Hepatocyte (in vitro differentiated cells): ENCODE data around the gene RABL3.

Experiments
- EZH2 ChIP-seq: fragments of 200-600 bp; sonication (generic); IDR thresholded peaks from 2 replicates; pipeline ENCODE4 v1.6.1; 2016; ENCODE audit warnings: antibody characterized with exemption, mild to moderate bottlenecking, borderline replicate concordance
- EZH2phosphoT487 ChIP-seq: fragments of 200-600 bp; sonication (generic); IDR thresholded peaks from one replicate; pipeline ENCODE4 v1.6.1; 2018; ENCODE audit warnings: antibody characterized with exemption, mild to moderate bottlenecking, low read depth, moderate library complexity; ENCODE audit not compliant: unreplicated experiment, severe bottlenecking
- TF ChIP-seq, protein P1 (sequence below): fragments of 200-600 bp; sonication (generic); IDR thresholded peaks from 2 replicates; pipeline ENCODE4 v1.5.1; 2016; ENCODE audit warnings: antibody characterized with exemption, mild to moderate bottlenecking; ENCODE audit not compliant: poor library complexity

DNA sequence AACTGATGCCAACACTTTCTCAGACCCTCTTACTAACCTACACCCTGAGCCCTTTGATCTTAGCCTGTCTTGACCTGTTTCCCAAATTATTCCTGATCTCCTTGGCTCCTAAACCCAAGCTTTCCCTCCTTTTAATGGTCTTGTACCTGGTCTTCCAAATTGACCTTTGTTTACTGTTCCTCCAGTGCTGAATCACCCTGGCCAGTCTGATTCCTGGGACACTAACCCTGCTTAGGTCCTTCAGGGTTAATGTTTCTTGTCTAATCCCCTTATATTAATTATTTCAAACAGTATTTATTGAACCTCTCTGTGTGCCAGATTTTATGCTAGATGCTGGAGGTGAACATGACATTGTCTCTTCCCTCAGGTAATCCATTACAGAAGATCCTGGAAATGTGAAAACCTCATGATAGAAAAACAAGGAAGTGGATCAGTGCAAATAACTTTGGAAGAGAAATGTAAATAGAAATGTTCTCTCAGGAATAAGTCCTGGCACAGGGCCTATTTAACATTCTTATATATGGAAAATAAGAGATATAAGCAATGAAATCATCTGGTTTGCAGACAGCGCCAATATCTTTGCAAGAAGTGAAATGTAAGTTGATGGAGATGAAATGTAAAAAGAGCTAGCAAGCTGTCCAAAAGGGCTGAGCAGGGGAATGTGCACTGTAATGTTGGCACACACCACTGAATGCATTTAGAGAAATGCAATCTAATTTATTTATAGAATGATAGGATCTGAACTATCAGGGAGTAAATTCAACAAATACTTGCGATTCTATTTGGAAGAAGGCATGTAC lies 81.0 kb downstream of the RABL3 start:
- TF ChIP-seq, protein P1, sequence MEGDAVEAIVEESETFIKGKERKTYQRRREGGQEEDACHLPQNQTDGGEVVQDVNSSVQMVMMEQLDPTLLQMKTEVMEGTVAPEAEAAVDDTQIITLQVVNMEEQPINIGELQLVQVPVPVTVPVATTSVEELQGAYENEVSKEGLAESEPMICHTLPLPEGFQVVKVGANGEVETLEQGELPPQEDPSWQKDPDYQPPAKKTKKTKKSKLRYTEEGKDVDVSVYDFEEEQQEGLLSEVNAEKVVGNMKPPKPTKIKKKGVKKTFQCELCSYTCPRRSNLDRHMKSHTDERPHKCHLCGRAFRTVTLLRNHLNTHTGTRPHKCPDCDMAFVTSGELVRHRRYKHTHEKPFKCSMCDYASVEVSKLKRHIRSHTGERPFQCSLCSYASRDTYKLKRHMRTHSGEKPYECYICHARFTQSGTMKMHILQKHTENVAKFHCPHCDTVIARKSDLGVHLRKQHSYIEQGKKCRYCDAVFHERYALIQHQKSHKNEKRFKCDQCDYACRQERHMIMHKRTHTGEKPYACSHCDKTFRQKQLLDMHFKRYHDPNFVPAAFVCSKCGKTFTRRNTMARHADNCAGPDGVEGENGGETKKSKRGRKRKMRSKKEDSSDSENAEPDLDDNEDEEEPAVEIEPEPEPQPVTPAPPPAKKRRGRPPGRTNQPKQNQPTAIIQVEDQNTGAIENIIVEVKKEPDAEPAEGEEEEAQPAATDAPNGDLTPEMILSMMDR: no peak
- TF ChIP-seq EZH2 (no peak), EZH2phosphoT487 (no peak)
